ENCODE results near the gene PANK3.

GRCh38 chr5:168587987-168588386 is 8.8 kb upstream of the PANK3 start:
- TF ChIP-seq CTCF (IDR thresholded peaks at IDR 0.05) (no peak), POLR2A (IDR thresholded peaks at IDR 0.05) (no peak), EP300 (IDR thresholded peaks at IDR 0.05) (no peak)
